Gastroesophageal sphincter (tissue), 3 donors: Measurements from ENCODE around the gene RAB18.

ENCODE experiments used
- POLR2A ChIP-seq, 2 donors: fragments of 450-650 bp; IDR thresholded peaks; one replicate each; pipeline ENCODE4 v1.6.1; 2017; ENCODE audit warnings: antibody characterized with exemption in 2 of 2, mild to moderate bottlenecking in 2 of 2, moderate library complexity in 1 of 2
- POLR2AphosphoS5 ChIP-seq: sonication (generic); formaldehyde crosslinking; IDR thresholded peaks from one replicate; pipeline ENCODE4 v1.6.1; 2017; ENCODE audit warnings: antibody characterized with exemption
- TF ChIP-seq, protein P1 (sequence below), 4 experiments: fragments of 200-600 bp in 2 of 4; fragments of 450-650 bp in 2 of 4; sonication (generic) in 1 of 4; IDR thresholded peaks; one replicate each; pipeline ENCODE4 v1.5.1; 2017 to 2019; ENCODE audit warnings: antibody characterized with exemption in 4 of 4, mild to moderate bottlenecking in 2 of 4, moderate library complexity in 2 of 4

DNA sequence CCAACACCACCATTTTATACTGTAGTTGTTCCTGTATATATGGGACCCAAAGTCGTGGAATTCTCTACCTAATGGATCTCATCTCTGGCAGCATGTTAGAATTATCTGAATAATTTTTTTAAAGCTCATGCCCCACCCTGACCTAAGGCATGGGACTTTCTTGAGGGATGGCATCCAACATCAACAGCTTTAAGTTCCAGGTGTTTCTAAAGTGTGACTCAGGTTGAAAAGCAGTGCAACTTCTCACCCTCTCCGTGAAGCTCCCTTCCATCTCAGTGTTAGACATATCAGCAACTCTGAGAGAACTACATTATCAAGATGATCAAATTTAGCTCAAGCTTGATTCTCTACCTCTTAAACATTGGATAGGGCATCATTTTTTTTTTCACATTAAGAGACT, 18.1 kb upstream of the RAB18 start:
- TF ChIP-seq POLR2A (IDR thresholded peaks at IDR 0.05) (no peak), POLR2AphosphoS5 (no peak)
- TF ChIP-seq, protein P1, sequence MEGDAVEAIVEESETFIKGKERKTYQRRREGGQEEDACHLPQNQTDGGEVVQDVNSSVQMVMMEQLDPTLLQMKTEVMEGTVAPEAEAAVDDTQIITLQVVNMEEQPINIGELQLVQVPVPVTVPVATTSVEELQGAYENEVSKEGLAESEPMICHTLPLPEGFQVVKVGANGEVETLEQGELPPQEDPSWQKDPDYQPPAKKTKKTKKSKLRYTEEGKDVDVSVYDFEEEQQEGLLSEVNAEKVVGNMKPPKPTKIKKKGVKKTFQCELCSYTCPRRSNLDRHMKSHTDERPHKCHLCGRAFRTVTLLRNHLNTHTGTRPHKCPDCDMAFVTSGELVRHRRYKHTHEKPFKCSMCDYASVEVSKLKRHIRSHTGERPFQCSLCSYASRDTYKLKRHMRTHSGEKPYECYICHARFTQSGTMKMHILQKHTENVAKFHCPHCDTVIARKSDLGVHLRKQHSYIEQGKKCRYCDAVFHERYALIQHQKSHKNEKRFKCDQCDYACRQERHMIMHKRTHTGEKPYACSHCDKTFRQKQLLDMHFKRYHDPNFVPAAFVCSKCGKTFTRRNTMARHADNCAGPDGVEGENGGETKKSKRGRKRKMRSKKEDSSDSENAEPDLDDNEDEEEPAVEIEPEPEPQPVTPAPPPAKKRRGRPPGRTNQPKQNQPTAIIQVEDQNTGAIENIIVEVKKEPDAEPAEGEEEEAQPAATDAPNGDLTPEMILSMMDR (IDR thresholded peaks at IDR 0.05): no peak
